AG09309 (cell line): ENCODE data around the gene TMEM176A.

ENCODE experiments used
- DNase-seq: peaks from one replicate; pipeline ENCODE4 v3.0.0-alpha.2; 2010; ENCODE audit warnings: low read depth
- H3K4me3 ChIP-seq: 2 replicates; pipeline ENCODE4 v1.5.1; 2011; ENCODE audit warnings: mild to moderate bottlenecking, low read depth, low read length, moderate library complexity; ENCODE audit not compliant: control insufficient read depth
- CTCF ChIP-seq: IDR thresholded peaks from 2 replicates; pipeline ENCODE4 v1.5.1; 2011; ENCODE audit warnings: mild to moderate bottlenecking, low read depth, low read length, inconsistent platforms; ENCODE audit not compliant: insufficient read depth, control insufficient read depth; ENCODE audit errors: missing control alignments

TMEM176A gene

GRCh38 chr7:150826061-150826849 is 25.7 kb downstream of the TMEM176A start:
- no peak for DNase-seq
- no peak overlapping the region for H3K4me3 ChIP-seq
- TF ChIP-seq CTCF: no peak

GRCh38 chr7:150828384-150828783 is 27.8 kb downstream of the TMEM176A start:
- no peak for TF ChIP-seq CTCF
- DNase-seq: no peak
- no peak overlapping the region for H3K4me3 ChIP-seq

- H3K4me3 ChIP-seq: no peak overlapping the region
- TF ChIP-seq CTCF: no peak
- no peak for DNase-seq
These were observed 28.9 kb downstream of the TMEM176A start for GRCh38 chr7:150829426-150829825.

GRCh38 chr7:150830937-150831336 is 30.4 kb downstream of the TMEM176A start:
- TF ChIP-seq CTCF: no peak
- no peak overlapping the region for H3K4me3 ChIP-seq
- no peak for DNase-seq

- no peak for DNase-seq
- no peak for TF ChIP-seq CTCF
- no peak overlapping the region for H3K4me3 ChIP-seq
These were observed 31.3 kb downstream of the TMEM176A start for GRCh38 chr7:150831851-150832250.

- H3K4me3 ChIP-seq: no peak overlapping the region
These were observed 34.5 kb downstream of the TMEM176A start for GRCh38 chr7:150835019-150835418.

More at GRCh38 chr7:150835019-150835418, 34.5 kb downstream of the TMEM176A start:
- DNase-seq: no peak
- TF ChIP-seq CTCF: no peak
